Natural killer cell (primary cell): ENCODE data around the gene NACA. TPM values are rescaled to one million over a fixed set of nuclear protein-coding genes. Genes with fewer than 3 reads are reported as not detected.

Experiments
- total RNA-seq, 4 donors: library from RNA; stranded (reverse); fragments of 120-200 nt in 1 of 4; gene quantifications; one replicate each; pipeline versions ENCODE4 v1.2.3 to v1.2.4, GENCODE V29; 2013 to 2022

Gene NACA
- total RNA-seq, 3 donors from 2014 or later (not counting 1 experiment from before 2014, with no cell fraction given) = 644 to 785 (median 695) TPM

Other genes starting within 250 kb of the NACA start
- 1 to 10 TPM; 1.2 to 1.6 (median 1.6) TPM for gene GLS2, start 237.1 kb downstream of the NACA start, total RNA-seq
- gene RBMS2, start 203.5 kb downstream of the NACA start, total RNA-seq = 10 to 100 TPM; 10.8 to 16.5 (median 15.6) TPM
- gene BAZ2A, start 95.0 kb downstream of the NACA start, total RNA-seq = 100 to 1,000 TPM; 320 to 354 (median 325) TPM
- 100 to 1,000 TPM; 335 to 378 (median 342) TPM for gene ATP5F1B, start 79.3 kb downstream of the NACA start, total RNA-seq
- gene PTGES3, start 37.0 kb downstream of the NACA start, total RNA-seq = 10 to 100 TPM; 79.2 to 93.8 (median 93.4) TPM
- gene PRIM1, start 27.0 kb upstream of the NACA start, total RNA-seq = 10 to 100 TPM; 10.1 to 11.9 (median 10.4) TPM
- 1 to 10 TPM in 1 of 3 donors, under 1 TPM in 1, not detected in 1; 0.16 to 1.4 TPM for gene HSD17B6, start 38.0 kb upstream of the NACA start, total RNA-seq
- under 1 TPM in 1 of 3 donors, not detected in 2; 0.20 TPM for gene SDR9C7, start 209.1 kb upstream of the NACA start, total RNA-seq
- 1 to 10 TPM; 1.3 to 2.3 (median 1.6) TPM for gene RDH16, start 232.3 kb upstream of the NACA start, total RNA-seq